Neural cell (in vitro differentiated cells): ENCODE data around the gene CASTOR1. TPM values are rescaled to one million over a fixed set of nuclear protein-coding genes. Genes with fewer than 3 reads are reported as not detected.

Experiments used
- H2AFZ ChIP-seq: fragments of 200-600, 300-800 bp; sonication (generic), shearing (Covaris generic); 2 replicates; pipeline ENCODE4 v1.6.0; 2014; ENCODE audit warnings: low read depth, mild to moderate bottlenecking, antibody characterized with exemption, low read length, moderate library complexity
- H3F3A ChIP-seq: fragments of 200-600 bp; shearing (Covaris generic); 2 replicates; pipeline ENCODE4 v1.6.1; 2016; ENCODE audit warnings: mild to moderate bottlenecking, moderate library complexity, mixed read lengths, antibody characterized with exemption, low read length; ENCODE audit not compliant: insufficient read depth, poor library complexity, severe bottlenecking
- H3K27ac ChIP-seq: fragments of 200-600, 300-800 bp; sonication (generic), shearing (Covaris generic); 2 replicates; pipeline ENCODE4 v1.5.1; 2014; ENCODE audit warnings: mild to moderate bottlenecking, low read length, moderate library complexity
- H3K27me3 ChIP-seq: fragments of 300-800, 200-600 bp; sonication (generic), shearing (Covaris generic); 2 replicates; pipeline ENCODE4 v1.6.0; 2014; ENCODE audit warnings: mild to moderate bottlenecking, low read depth, low read length, moderate library complexity; ENCODE audit not compliant: insufficient read depth
- H3K36me3 ChIP-seq: fragments of 300-800, 200-600 bp; sonication (generic), shearing (Covaris generic); 2 replicates; pipeline ENCODE4 v1.5.1; 2014; ENCODE audit warnings: mild to moderate bottlenecking, antibody characterized with exemption, low read length, moderate library complexity; ENCODE audit not compliant: insufficient read depth
- H3K4me2 ChIP-seq: fragments of 300-800, 200-600 bp; sonication (generic), shearing (Covaris generic); 2 replicates; pipeline ENCODE4 v1.6.0; 2014; ENCODE audit warnings: mild to moderate bottlenecking, low read length
- H3K4me3 ChIP-seq: fragments of 300-800, 200-600 bp; sonication (generic), shearing (Covaris generic); 2 replicates; pipeline ENCODE4 v1.5.1; 2014; ENCODE audit warnings: mild to moderate bottlenecking, low read length, moderate library complexity
- H3K79me2 ChIP-seq: fragments of 200-600 bp; shearing (Covaris generic); replicated peaks from 2 replicates; pipeline ENCODE4 v1.6.0; 2014; ENCODE audit warnings: mild to moderate bottlenecking, low read length, moderate library complexity; ENCODE audit not compliant: insufficient read depth
- H3K9ac ChIP-seq: fragments of 300-800, 200-600 bp; sonication (generic), shearing (Covaris generic); 2 replicates; pipeline ENCODE4 v1.6.1; 2016; ENCODE audit warnings: mild to moderate bottlenecking, low read length, mixed read lengths
- H3K9me2 ChIP-seq: fragments of 200-600 bp; shearing (Covaris generic); 2 replicates; pipeline ENCODE4 v1.6.1; 2016; ENCODE audit warnings: mild to moderate bottlenecking, low read length, mixed read lengths; ENCODE audit not compliant: insufficient read depth
- H3K9me3 ChIP-seq: fragments of 200-600, 300-800 bp; sonication (generic), shearing (Covaris generic); 2 replicates; pipeline ENCODE4 v1.6.1; 2016; ENCODE audit warnings: mild to moderate bottlenecking, mixed run types, low read length, moderate library complexity, mixed read lengths
- H4K20me1 ChIP-seq: fragments of 200-600 bp; shearing (Covaris generic); 2 replicates; pipeline ENCODE4 v1.6.1; 2016; ENCODE audit warnings: mild to moderate bottlenecking, mixed run types; ENCODE audit not compliant: insufficient read depth
- CTCF ChIP-seq: fragments of 450-650 bp; IDR thresholded peaks from 2 replicates; pipeline ENCODE4 v1.5.1; 2014; ENCODE audit warnings: antibody characterized with exemption, mild to moderate bottlenecking, moderate library complexity; ENCODE audit not compliant: poor library complexity, severe bottlenecking
- EP300 ChIP-seq: fragments of 450-650 bp; conservative IDR thresholded peaks from 2 replicates; pipeline ENCODE4 v1.6.1; 2014; ENCODE audit warnings: antibody characterized with exemption, mild to moderate bottlenecking, moderate library complexity; ENCODE audit not compliant: poor library complexity, severe bottlenecking
- EZH2 ChIP-seq: fragments of 200-600, 300-800 bp; shearing (Covaris generic), sonication (generic); IDR thresholded peaks from 2 replicates; pipeline ENCODE4 v1.6.1; 2014; ENCODE audit warnings: antibody characterized with exemption, low read length, borderline replicate concordance, mild to moderate bottlenecking; ENCODE audit not compliant: insufficient read depth, poor library complexity, severe bottlenecking
- MXI1 ChIP-seq: fragments of 450-650 bp; conservative IDR thresholded peaks from 2 replicates; pipeline ENCODE4 v1.6.1; 2014; ENCODE audit warnings: antibody characterized with exemption, mild to moderate bottlenecking; ENCODE audit not compliant: poor library complexity, severe bottlenecking
- POLR2AphosphoS5 ChIP-seq: IDR thresholded peaks from 2 replicates; pipeline ENCODE4 v1.6.1; 2012
- RAD21 ChIP-seq: fragments of 450-650 bp; conservative IDR thresholded peaks from 2 replicates; pipeline ENCODE4 v1.6.1; 2014; ENCODE audit warnings: antibody characterized with exemption, mild to moderate bottlenecking, moderate library complexity
- REST ChIP-seq: IDR thresholded peaks from 2 replicates; pipeline ENCODE4 v1.6.1; 2012; ENCODE audit warnings: borderline replicate concordance
- SMC3 ChIP-seq: fragments of 450-650 bp; conservative IDR thresholded peaks from 2 replicates; pipeline ENCODE4 v1.6.1; 2014; ENCODE audit warnings: antibody characterized with exemption, mild to moderate bottlenecking, moderate library complexity; ENCODE audit not compliant: poor library complexity
- TAF1 ChIP-seq: IDR thresholded peaks from 2 replicates; pipeline ENCODE4 v1.6.1; 2012; ENCODE audit warnings: low read depth
- polyA plus RNA-seq: library from polyadenylated mRNA; depleted of rRNA; stranded (reverse); fragments of >200 nt; gene quantifications from 2 replicates; pipeline ENCODE4 v1.2.3, GENCODE V29; 2014

Gene CASTOR1
- polyA plus RNA-seq, 1 donor from 2014 or later: 2.2 TPM

- H3K4me2 ChIP-seq: no peak overlapping the region
- H4K20me1 ChIP-seq: no peaks in the 10 kb centered on the region
- no peaks in the 10 kb centered on the region for H3K36me3 ChIP-seq
- no peaks in the 10 kb centered on the region for H3K9me3 ChIP-seq
- TF ChIP-seq POLR2AphosphoS5: peak; percentile 72
- TF ChIP-seq EP300: no peak
- no peak for TF ChIP-seq TAF1
- no peak for TF ChIP-seq REST
- TF ChIP-seq EZH2: no peak
- TF ChIP-seq SMC3: no peak
- H3K27ac ChIP-seq: no peak overlapping the region
- no peaks in the 10 kb centered on the region for H3F3A ChIP-seq
- no peaks in the 10 kb centered on the region for H3K79me2 ChIP-seq
- H3K4me3 ChIP-seq: no peak overlapping the region
- H3K9me2 ChIP-seq: no peaks in the 10 kb centered on the region
- H3K9ac ChIP-seq: no peak overlapping the region
- no peaks in the 10 kb centered on the region for H3K27me3 ChIP-seq
- H2AFZ ChIP-seq: no peak overlapping the region
These were observed 20.8 kb upstream of the CASTOR1 start for GRCh38 chr22:30309951-30310741.

GRCh38 chr22:30308518-30309230 is 19.4 kb upstream of the CASTOR1 start:
- Histone ChIP-seq H3F3A (no peaks in the 10 kb centered on the region), H3K9me3 (no peaks in the 10 kb centered on the region), H3K36me3 (no peaks in the 10 kb centered on the region), H3K4me3 (no peak overlapping the region), H3K27ac (no peak overlapping the region), H3K4me2 (no peak overlapping the region), H4K20me1 (no peaks in the 10 kb centered on the region), H3K27me3 (no peaks in the 10 kb centered on the region), H3K9ac (no peak overlapping the region), H2AFZ (no peak overlapping the region), H3K9me2 (no peaks in the 10 kb centered on the region), H3K79me2 (no peaks in the 10 kb centered on the region)
- TF ChIP-seq POLR2AphosphoS5 (no peak), EZH2 (no peak), SMC3 (no peak), EP300 (no peak), RAD21 (no peak), TAF1 (no peak), CTCF (no peak), REST (no peak), MXI1 (no peak)
